HCT116 (cell line): Measurements from ENCODE around the gene DRC7.

Source experiments
- CBX3 ChIP-seq: IDR thresholded peaks from 2 replicates; pipeline ENCODE4 v1.6.1; 2012; ENCODE audit warnings: low read depth
- CTCF ChIP-seq, 3 experiments: fragments of 200-600 bp in 1 of 3; sonication (generic) in 1 of 3; IDR thresholded peaks in 2 of 3; conservative IDR thresholded peaks in 1 of 3; 2 replicates each; pipeline ENCODE4 v1.5.1; 2012 to 2017; ENCODE audit warnings: low read depth in 2 of 3, low read length in 2 of 3, antibody characterized with exemption in 1 of 3, borderline replicate concordance in 1 of 3, control low read depth in 1 of 3, mild to moderate bottlenecking in 1 of 3, mixed read lengths in 1 of 3, mixed run types in 1 of 3, moderate library complexity in 1 of 3; ENCODE audit not compliant: insufficient read depth in 1 of 3
- EZH2 ChIP-seq: fragments of 200-600 bp; sonication (generic); IDR thresholded peaks from 2 replicates; pipeline ENCODE4 v1.6.1; 2017; ENCODE audit warnings: antibody characterized with exemption, mixed run types
- MAX ChIP-seq: IDR thresholded peaks from 2 replicates; pipeline ENCODE4 v1.6.1; 2012
- POLR2A ChIP-seq: IDR thresholded peaks from 2 replicates; pipeline ENCODE4 v1.7.0; 2011; ENCODE audit warnings: borderline replicate concordance; ENCODE audit not compliant: insufficient read depth, insufficient read length; ENCODE audit errors: extremely low read depth
- RAD21 ChIP-seq: IDR thresholded peaks from 2 replicates; pipeline ENCODE4 v1.6.1; 2012; ENCODE audit warnings: low read depth, mild to moderate bottlenecking
- REST ChIP-seq: IDR thresholded peaks from 2 replicates; pipeline ENCODE4 v1.6.1; 2012; ENCODE audit warnings: low read depth
- SIN3A ChIP-seq: IDR thresholded peaks from 2 replicates; pipeline ENCODE4 v1.6.1; 2012; ENCODE audit warnings: low read depth
- SRF ChIP-seq: IDR thresholded peaks from 2 replicates; pipeline ENCODE4 v1.6.1; 2012; ENCODE audit warnings: low read depth
- YY1 ChIP-seq: IDR thresholded peaks from 2 replicates; pipeline ENCODE4 v1.6.1; 2011; ENCODE audit warnings: low read length, low read depth, moderate library complexity, mild to moderate bottlenecking; ENCODE audit not compliant: insufficient replicate concordance; ENCODE audit errors: extremely low read depth
- ZFX ChIP-seq: fragments of 450-650 bp; IDR thresholded peaks from 2 replicates; pipeline ENCODE4 v1.6.1; 2017

- TF ChIP-seq SIN3A, result no peak
- no peak for TF ChIP-seq POLR2A
- TF ChIP-seq REST, result no peak
- no peak for TF ChIP-seq CTCF (IDR thresholded peaks at IDR 0.05 in 2 of 3, conservative IDR thresholded peaks at IDR 0.05 in 1 of 3; ENCODE audit: borderline replicate concordance in 1 of 3, insufficient read depth in 1 of 3, low read depth in 2 of 3, low read length in 2 of 3)
- no peak for TF ChIP-seq SRF
- no peak for TF ChIP-seq EZH2
- TF ChIP-seq RAD21, result no peak
- no peak for TF ChIP-seq MAX
- TF ChIP-seq CBX3, result no peak
- no peak for TF ChIP-seq YY1
- no peak for TF ChIP-seq ZFX
Observed at GRCh38 chr16:57741660-57742191, 47.1 kb downstream of the DRC7 start.
